Left kidney (tissue), 2 donors: ENCODE measurements around the gene TTC1. TPM values are rescaled to one million over a fixed set of nuclear protein-coding genes. Genes with fewer than 3 reads are reported as not detected.

Experiments used
- DNase-seq: peaks from one replicate; pipeline ENCODE4 v3.0.0-alpha.2; 2013
- polyA plus RNA-seq: library from polyadenylated mRNA; unstranded; fragments of 120-200 nt; gene quantifications from one replicate; pipeline ENCODE4 v1.2.1, GENCODE V29; 2013; ENCODE audit not compliant: insufficient read length

Gene TTC1
- polyA plus RNA-seq, 1 donor, result 60.6 TPM

GRCh38 chr5:160083501-160083900 lies 74.6 kb downstream of the TTC1 start:
- no peak for DNase-seq

GRCh38 chr5:160084144-160084543 lies 75.2 kb downstream of the TTC1 start:
- no peak for DNase-seq

- no peak for DNase-seq
Measured at GRCh38 chr5:160087199-160087598, 78.3 kb downstream of the TTC1 start.

- no peak for DNase-seq
Measured at GRCh38 chr5:160088805-160089204, 79.9 kb downstream of the TTC1 start.

GRCh38 chr5:160089531-160089930 lies 80.6 kb downstream of the TTC1 start:
- DNase-seq, result no peak

- no peak for DNase-seq
Measured at GRCh38 chr5:160090059-160090458, 81.1 kb downstream of the TTC1 start.

GRCh38 chr5:160092514-160092913 lies 83.6 kb downstream of the TTC1 start:
- no peak for DNase-seq

GRCh38 chr5:160092960-160093707 lies 84.2 kb downstream of the TTC1 start:
- no peak for DNase-seq

- DNase-seq, result no peak
Measured at GRCh38 chr5:160096178-160096577, 87.2 kb downstream of the TTC1 start.

- DNase-seq, result no peak
Measured at GRCh38 chr5:160097991-160098390, 89.1 kb downstream of the TTC1 start.

GRCh38 chr5:160105686-160106360 lies 96.9 kb downstream of the TTC1 start:
- no peak for DNase-seq

- no peak for DNase-seq
Measured at GRCh38 chr5:160108124-160108523, 99.2 kb downstream of the TTC1 start.

Other genes with a start within 250 kb of the TTC1 start
- gene ADRA1B, start 92.7 kb upstream of the TTC1 start, polyA plus RNA-seq, result 2.6 TPM
- 32.9 TPM for gene PWWP2A, start 110.3 kb downstream of the TTC1 start, polyA plus RNA-seq
- gene FABP6, start 220.4 kb downstream of the TTC1 start, polyA plus RNA-seq, result not detected